Measurements from ENCODE around the gene FAM13A. TPM values are rescaled to one million over a fixed set of nuclear protein-coding genes. Genes with fewer than 3 reads are reported as not detected.

FAM13A gene
- total and polyA plus RNA-seq, 2 of the 13 experiments (the other 11 are each of a cell fraction or from before 2014, with no cell fraction given) = 1.2 to 36.2 TPM

- Histone ChIP-seq H3K4me3 (replicated peaks in 1 of 3; ENCODE audit: insufficient read depth in 1 of 3, low read depth in 2 of 3, low read length in 3 of 3) (no peak overlapping the region), H3K4me1 (ENCODE audit: insufficient read depth, low read length) (0 out of 2 replicates have a peak, but pooled peaks cover 6% of the 10 kb centered on the region), H3K79me2 (ENCODE audit: insufficient read depth, low read length) (peaks cover 18% of the 10 kb centered on the region), H3K9ac (ENCODE audit: insufficient read depth, low read depth, low read length) (no peak overlapping the region), H2AFZ (ENCODE audit: low read length) (no peak overlapping the region), H3K9me3 (ENCODE audit: low read length) (no peaks in the 10 kb centered on the region), H3K27me3 (ENCODE audit: control insufficient read depth in 1 of 2, insufficient read depth in 2 of 2, low read length in 2 of 2) (no peaks in the 10 kb centered on the region), H3K4me2 (ENCODE audit: low read depth, low read length) (no peak overlapping the region), H3K36me3 (replicated peaks in 1 of 2; ENCODE audit: control insufficient read depth in 1 of 2, insufficient read depth in 2 of 2, low read length in 2 of 2) (peaks cover under 1 to 3% of the 10 kb centered on the region in 2 experiments; a peak in 3 of 5 replicates), H4K20me1 (ENCODE audit: insufficient read depth, low read length) (peaks cover 12% of the 10 kb centered on the region; the same call in 1 of the 2 replicates), H3K27ac (ENCODE audit: extremely low read length, insufficient read depth, low read length) (no peak overlapping the region)
- ATAC-seq (no peak), DNase-seq (ENCODE audit: low spot score) (no peak), FAIRE-seq (no peak)
- ChIA-PET POLR2A (no interaction called here), CTCF (ENCODE audit: low intra/inter-chr PET ratio, low total read pairs) (no interaction called here)
- no TSS peak for BruUV-seq (replicated peaks)
- intact Hi-C loops (cut with micrococcal nuclease; ENCODE audit: unreplicated experiment) (no loop called here), in situ Hi-C loops (cut with HindIII; ENCODE audit: extremely low pct_ligation_motif_present, low pct_unique_long_range_greater_than_20kb) (no loop called here)
- TF ChIP-seq ZBTB14 (CRISPR knock-in tag; IDR thresholded peaks at IDR 0.05) (no peak), ZBTB37 (CRISPR knock-in tag; IDR thresholded peaks at IDR 0.05) (no peak), NFE2L2 (IDR thresholded peaks at IDR 0.05; ENCODE audit: low read length) (peak; percentile 91), ZBTB46 (CRISPR knock-in tag; IDR thresholded peaks at IDR 0.05; ENCODE audit: borderline replicate concordance) (no peak), EZH2 (conservative IDR thresholded peaks at IDR 0.05; ENCODE audit: low read depth, low read length) (no peak), MAFK (conservative IDR thresholded peaks at IDR 0.05 in 1 of 2, IDR thresholded peaks at IDR 0.05 in 1 of 2; ENCODE audit: low read length in 2 of 2) (peak; percentile 46 to 49), ZNF816 (CRISPR knock-in tag; IDR thresholded peaks at IDR 0.05; ENCODE audit: borderline replicate concordance) (no peak), MAFF (IDR thresholded peaks at IDR 0.05; ENCODE audit: low read depth, low read length) (0 out of 2 replicates have a peak, but pooled peaks have one; percentile 11), IRF1 (CRISPR knock-in tag; IDR thresholded peaks at IDR 0.05; ENCODE audit: low read depth) (no peak), GFI1 (CRISPR knock-in tag; IDR thresholded peaks at IDR 0.05; ENCODE audit: borderline replicate concordance) (no peak), ZBTB21 (CRISPR knock-in tag; IDR thresholded peaks at IDR 0.05) (no peak)
These were observed 259.3 kb downstream of the FAM13A start for GRCh38 chr4:88797725-88798124.
